ENCODE data around the gene IDS. TPM values are rescaled to one million over a fixed set of nuclear protein-coding genes. Genes with fewer than 3 reads are reported as not detected.

The IDS gene
- total RNA-seq, 6 experiments from 2014 or later = 38.4 to 70.9 (median 55.1) TPM

GRCh38 chrX:149476513-149476912 lies 28.6 kb downstream of the IDS start:
- Mint-ChIP-seq H3K27me3 (ENCODE audit: insufficient read depth) (no peaks in the 10 kb centered on the region), H3K4me1 (ENCODE audit: low read depth) (no peaks in the 10 kb centered on the region), H3K36me3 (ENCODE audit: low read depth) (no peaks in the 10 kb centered on the region; the same call in 1 of the 2 replicates), H3K9me3 (no peaks in the 10 kb centered on the region), H3K27ac (no peak overlapping the region), H3K4me3 (no peak overlapping the region)
- no peak for DNase-seq
- no peak for TF ChIP-seq CTCF (IDR thresholded peaks at IDR 0.05)

DNA sequence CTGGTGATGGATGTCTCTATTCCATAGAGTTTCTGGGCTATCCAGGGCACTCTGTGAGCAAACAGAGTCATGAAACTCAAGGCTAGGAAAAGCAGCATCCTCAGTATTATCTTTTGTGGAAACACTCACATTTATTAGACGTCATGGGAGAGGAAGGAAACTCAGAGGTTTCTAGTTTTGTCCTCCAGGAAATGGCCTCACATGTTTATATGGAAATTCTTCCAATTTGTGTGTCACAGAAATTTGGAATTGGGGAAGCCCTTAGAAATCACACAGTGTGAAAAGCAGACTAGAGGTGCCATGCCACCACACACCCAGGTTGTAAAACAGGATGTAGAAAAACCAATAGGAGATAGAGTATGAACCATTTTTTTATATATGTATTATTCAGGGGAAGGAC lies 31.1 kb downstream of the IDS start:
- Mint-ChIP-seq H3K27ac (no peak overlapping the region), H3K4me3 (no peak overlapping the region), H3K36me3 (ENCODE audit: low read depth) (no peaks in the 10 kb centered on the region), H3K4me1 (ENCODE audit: low read depth) (0 out of 2 replicates have a peak, but pooled peaks cover 5% of the 10 kb centered on the region), H3K27me3 (ENCODE audit: insufficient read depth) (peaks cover 3% of the 10 kb centered on the region; the same call in 1 of the 2 replicates), H3K9me3 (no peaks in the 10 kb centered on the region)
- no peak for DNase-seq
- no peak for TF ChIP-seq CTCF (IDR thresholded peaks at IDR 0.05)

- Mint-ChIP-seq H3K9me3 (no peaks in the 10 kb centered on the region), H3K27ac (no peak overlapping the region), H3K4me3 (no peak overlapping the region), H3K27me3 (ENCODE audit: insufficient read depth) (peaks cover 3% of the 10 kb centered on the region; the same call in 1 of the 2 replicates), H3K4me1 (ENCODE audit: low read depth) (0 out of 2 replicates have a peak, but pooled peaks cover 5% of the 10 kb centered on the region), H3K36me3 (ENCODE audit: low read depth) (no peaks in the 10 kb centered on the region)
- no peak for TF ChIP-seq CTCF (IDR thresholded peaks at IDR 0.05)
- no peak for DNase-seq
Observed at GRCh38 chrX:149473092-149473491, 32.0 kb downstream of the IDS start.

DNA sequence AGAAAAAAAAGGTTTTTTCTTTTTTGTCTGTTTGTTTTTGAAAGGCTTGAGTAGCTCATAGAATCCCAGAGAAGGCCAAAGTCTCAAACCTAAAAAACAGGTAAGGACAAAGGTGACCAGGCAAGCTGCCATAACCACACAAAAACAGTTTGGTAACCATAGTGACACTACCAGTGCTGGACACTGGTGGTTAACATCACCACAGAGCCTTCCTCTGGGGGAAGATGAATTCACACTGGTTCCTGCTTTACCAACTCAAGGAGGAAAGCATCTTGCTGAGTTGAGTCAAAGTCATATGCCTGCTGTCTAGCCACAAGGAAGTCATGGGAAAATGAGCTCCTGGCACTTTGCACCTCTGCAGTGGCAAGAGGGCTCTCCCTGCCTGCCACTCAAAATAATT lies 32.5 kb downstream of the IDS start:
- Mint-ChIP-seq H3K9me3 (no peaks in the 10 kb centered on the region), H3K36me3 (ENCODE audit: low read depth) (no peaks in the 10 kb centered on the region), H3K27me3 (ENCODE audit: insufficient read depth) (peaks cover 3% of the 10 kb centered on the region; the same call in 1 of the 2 replicates), H3K4me1 (ENCODE audit: low read depth) (0 out of 2 replicates have a peak, but pooled peaks cover 5% of the 10 kb centered on the region), H3K27ac (no peak overlapping the region), H3K4me3 (no peak overlapping the region)
- TF ChIP-seq CTCF (IDR thresholded peaks at IDR 0.05) = no peak
- DNase-seq = no peak

DNA sequence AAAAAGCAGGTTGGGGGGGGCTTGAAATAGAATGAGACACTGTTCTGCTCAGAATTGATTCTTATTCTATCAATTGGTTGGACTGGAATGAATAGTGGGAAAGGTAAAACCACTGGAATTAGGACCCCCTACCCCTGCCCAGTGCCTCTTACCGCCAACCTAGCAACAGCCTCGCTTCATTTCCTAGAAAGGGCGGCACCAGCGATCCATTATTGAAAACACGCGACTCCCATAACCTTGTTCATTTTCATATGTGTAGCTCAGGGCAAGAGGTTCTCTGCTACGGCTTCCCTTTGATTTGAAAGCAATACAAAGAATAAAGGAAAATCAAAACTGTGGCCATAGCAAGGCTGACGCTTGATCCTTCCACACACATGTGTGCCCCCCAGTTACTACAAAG lies 33.7 kb downstream of the IDS start:
- Mint-ChIP-seq H3K27ac (peak overlapping the region; percentile 21; the same call in 1 of the 2 replicates), H3K9me3 (no peaks in the 10 kb centered on the region), H3K36me3 (ENCODE audit: low read depth) (no peaks in the 10 kb centered on the region), H3K27me3 (ENCODE audit: insufficient read depth) (peaks cover 3% of the 10 kb centered on the region; the same call in 1 of the 2 replicates), H3K4me1 (ENCODE audit: low read depth) (0 out of 2 replicates have a peak, but pooled peaks cover 5% of the 10 kb centered on the region), H3K4me3 (peak overlapping the region; percentile 62)
- TF ChIP-seq CTCF (IDR thresholded peaks at IDR 0.05) = no peak
- DNase-seq = no peak

All from HFFc6 (cell line).